ENCODE results near the gene TBPL1.
"Not testable (repeated sequence)": the region's sequence is repeated elsewhere in the genome, so short reads cannot be mapped to it uniquely, and the experiment has no call there.

DNA sequence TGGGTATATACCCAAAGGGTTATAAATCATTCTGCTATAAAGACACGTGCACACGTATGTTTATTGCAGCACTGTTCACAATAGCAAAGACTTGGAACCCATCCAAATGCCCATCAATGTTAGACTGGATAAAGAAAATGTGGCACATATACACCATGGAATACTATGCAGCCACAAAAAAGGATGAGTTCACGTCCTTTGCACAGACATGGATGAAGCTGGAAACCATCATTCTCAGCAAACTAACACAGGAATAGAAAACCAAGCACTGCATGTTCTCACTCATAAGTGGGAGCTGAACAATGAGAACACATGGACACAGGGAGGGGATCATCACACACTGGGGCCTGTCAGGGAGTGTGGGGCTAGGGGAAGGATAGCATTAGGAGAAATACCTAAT, 16.7 kb upstream of the TBPL1 start:
- TF ChIP-seq, protein P1, sequence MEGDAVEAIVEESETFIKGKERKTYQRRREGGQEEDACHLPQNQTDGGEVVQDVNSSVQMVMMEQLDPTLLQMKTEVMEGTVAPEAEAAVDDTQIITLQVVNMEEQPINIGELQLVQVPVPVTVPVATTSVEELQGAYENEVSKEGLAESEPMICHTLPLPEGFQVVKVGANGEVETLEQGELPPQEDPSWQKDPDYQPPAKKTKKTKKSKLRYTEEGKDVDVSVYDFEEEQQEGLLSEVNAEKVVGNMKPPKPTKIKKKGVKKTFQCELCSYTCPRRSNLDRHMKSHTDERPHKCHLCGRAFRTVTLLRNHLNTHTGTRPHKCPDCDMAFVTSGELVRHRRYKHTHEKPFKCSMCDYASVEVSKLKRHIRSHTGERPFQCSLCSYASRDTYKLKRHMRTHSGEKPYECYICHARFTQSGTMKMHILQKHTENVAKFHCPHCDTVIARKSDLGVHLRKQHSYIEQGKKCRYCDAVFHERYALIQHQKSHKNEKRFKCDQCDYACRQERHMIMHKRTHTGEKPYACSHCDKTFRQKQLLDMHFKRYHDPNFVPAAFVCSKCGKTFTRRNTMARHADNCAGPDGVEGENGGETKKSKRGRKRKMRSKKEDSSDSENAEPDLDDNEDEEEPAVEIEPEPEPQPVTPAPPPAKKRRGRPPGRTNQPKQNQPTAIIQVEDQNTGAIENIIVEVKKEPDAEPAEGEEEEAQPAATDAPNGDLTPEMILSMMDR (IDR thresholded peaks at IDR 0.05), result not testable (repeated sequence)
- TF ChIP-seq ZFX (IDR thresholded peaks at IDR 0.05; ENCODE audit: borderline replicate concordance), result not testable (repeated sequence)
